Thoracic aorta (tissue), 2 donors: ENCODE measurements around the gene ZNF574. TPM values are rescaled to one million over a fixed set of nuclear protein-coding genes. Genes with fewer than 3 reads are reported as not detected.

Experiments used
- ATAC-seq: fragments of 150-250 bp; one replicate; pipeline ENCODE4 v1.8.0; 2017; ENCODE audit warnings: low read depth; ENCODE audit not compliant: insufficient number of reproducible peaks, low FRiP score
- DNase-seq: peaks from one replicate; pipeline ENCODE4 v3.0.0-alpha.2; 2020; ENCODE audit warnings: low spot score
- H3K27ac ChIP-seq, 2 donors: fragments of 200-600 bp; sonication (generic); 1 replicate in 1 of 2; 2 replicates in 1 of 2; pipeline ENCODE4 v1.5.1; 2016; ENCODE audit warnings: mild to moderate bottlenecking in 2 of 2, moderate library complexity in 2 of 2
- H3K27me3 ChIP-seq: fragments of 200-600 bp; sonication (generic); replicated peaks from 2 replicates; pipeline ENCODE4 v1.6.0; 2016; ENCODE audit warnings: mild to moderate bottlenecking; ENCODE audit not compliant: insufficient read depth
- H3K36me3 ChIP-seq: fragments of 200-600 bp; sonication (generic); one replicate; pipeline ENCODE4 v1.5.1; 2016
- H3K4me1 ChIP-seq, 2 donors: fragments of 200-600 bp; sonication (generic); 1 replicate in 1 of 2; 2 replicates in 1 of 2; pipeline versions ENCODE4 v1.5.1 to v1.6.0; 2016; ENCODE audit warnings: low read depth in 2 of 2, mild to moderate bottlenecking in 1 of 2; ENCODE audit not compliant: control insufficient read depth in 1 of 2
- H3K4me3 ChIP-seq: fragments of 200-600 bp; sonication (generic); 2 replicates; pipeline ENCODE4 v1.5.1; 2016; ENCODE audit warnings: mild to moderate bottlenecking
- H3K9me3 ChIP-seq: fragments of 200-600 bp; sonication (generic); 2 replicates; pipeline ENCODE4 v1.5.1; 2016
- total RNA-seq, 2 donors: library from RNA; depleted of rRNA; stranded (reverse); fragments of >200 nt; gene quantifications; one replicate each; pipeline versions ENCODE4 v1.1.0 to v1.2.3, GENCODE V29; 2016
- TF ChIP-seq, protein P1 (sequence below): fragments of 200-600 bp; sonication (generic); IDR thresholded peaks from one replicate; pipeline ENCODE4 v1.5.1; 2019; ENCODE audit warnings: antibody characterized with exemption

The ZNF574 gene
- total RNA-seq, 2 donors from 2014 or later, result 20.4 to 24.2 TPM

DNA sequence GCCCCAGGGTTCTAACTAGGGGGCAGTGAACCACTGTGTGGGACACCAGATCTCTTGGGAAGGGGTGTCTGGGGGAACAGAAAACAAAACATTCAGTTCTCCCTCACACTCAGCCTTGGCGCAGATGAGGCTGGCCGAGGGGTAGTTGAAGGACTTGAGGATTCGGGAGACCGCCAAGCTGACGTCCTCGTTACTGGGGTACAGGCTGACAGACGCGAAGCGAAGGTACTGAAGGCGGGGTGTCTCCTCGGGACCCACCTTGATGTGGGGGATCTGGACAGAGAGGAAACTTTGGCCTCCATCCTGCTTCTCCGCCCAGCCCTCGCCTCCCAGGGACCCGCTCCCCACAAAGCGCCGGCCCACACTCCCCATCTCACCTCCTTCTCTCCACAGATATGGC lies 13.6 kb upstream of the ZNF574 start:
- H3K9me3 ChIP-seq, result no peaks in the 10 kb centered on the region
- peaks cover 19% of the 10 kb centered on the region for H3K36me3 ChIP-seq
- H3K27ac ChIP-seq, result no peak overlapping the region
- ATAC-seq, result no peak
- DNase-seq, result no peak
- H3K4me3 ChIP-seq, result no peak overlapping the region
- TF ChIP-seq, protein P1, sequence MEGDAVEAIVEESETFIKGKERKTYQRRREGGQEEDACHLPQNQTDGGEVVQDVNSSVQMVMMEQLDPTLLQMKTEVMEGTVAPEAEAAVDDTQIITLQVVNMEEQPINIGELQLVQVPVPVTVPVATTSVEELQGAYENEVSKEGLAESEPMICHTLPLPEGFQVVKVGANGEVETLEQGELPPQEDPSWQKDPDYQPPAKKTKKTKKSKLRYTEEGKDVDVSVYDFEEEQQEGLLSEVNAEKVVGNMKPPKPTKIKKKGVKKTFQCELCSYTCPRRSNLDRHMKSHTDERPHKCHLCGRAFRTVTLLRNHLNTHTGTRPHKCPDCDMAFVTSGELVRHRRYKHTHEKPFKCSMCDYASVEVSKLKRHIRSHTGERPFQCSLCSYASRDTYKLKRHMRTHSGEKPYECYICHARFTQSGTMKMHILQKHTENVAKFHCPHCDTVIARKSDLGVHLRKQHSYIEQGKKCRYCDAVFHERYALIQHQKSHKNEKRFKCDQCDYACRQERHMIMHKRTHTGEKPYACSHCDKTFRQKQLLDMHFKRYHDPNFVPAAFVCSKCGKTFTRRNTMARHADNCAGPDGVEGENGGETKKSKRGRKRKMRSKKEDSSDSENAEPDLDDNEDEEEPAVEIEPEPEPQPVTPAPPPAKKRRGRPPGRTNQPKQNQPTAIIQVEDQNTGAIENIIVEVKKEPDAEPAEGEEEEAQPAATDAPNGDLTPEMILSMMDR, result no peak
- H3K27me3 ChIP-seq, result no peaks in the 10 kb centered on the region
- H3K4me1 ChIP-seq, result peaks cover 0 to 8% of the 10 kb centered on the region in 2 donors

DNA sequence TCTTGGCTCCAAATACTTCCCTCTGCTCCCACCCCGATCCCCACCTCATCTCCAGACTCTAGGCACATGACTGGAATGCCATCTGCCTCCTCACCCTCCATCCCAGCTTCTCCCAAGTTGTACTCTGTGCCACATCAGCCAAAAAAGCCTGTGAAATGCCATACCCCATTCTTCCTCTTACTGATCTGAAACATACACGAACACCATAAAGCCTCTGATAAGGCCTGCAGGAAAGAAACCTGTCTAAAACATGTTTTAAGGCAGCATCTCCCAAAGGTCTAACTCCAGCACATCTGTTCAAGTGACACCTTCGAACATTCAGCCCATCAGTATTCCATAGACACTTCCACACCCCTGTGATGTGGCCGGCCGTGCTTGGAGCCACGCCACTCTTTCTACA lies 11.5 kb upstream of the ZNF574 start:
- TF ChIP-seq, protein P1, result no peak
- peaks cover 15% of the 10 kb centered on the region for H3K36me3 ChIP-seq

DNA sequence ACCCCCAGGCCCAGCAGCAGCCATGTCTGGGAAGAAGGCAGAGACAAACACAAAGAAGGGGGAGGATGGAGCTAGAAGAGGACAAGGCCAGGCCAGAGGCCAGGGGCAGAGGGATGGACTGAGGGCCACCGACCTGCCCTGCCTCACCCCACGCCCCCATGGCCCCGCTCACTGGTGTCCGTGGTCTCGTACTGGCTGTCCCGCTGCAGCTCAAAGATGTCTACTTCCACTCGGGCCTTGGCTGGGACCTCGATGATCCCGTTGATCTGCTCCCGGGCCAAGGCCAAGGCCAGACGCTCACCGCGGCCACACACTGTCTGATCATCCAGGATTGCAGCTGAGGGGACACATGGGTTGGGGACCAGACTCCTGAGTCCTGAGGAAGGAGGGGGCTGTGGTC lies 10.9 kb upstream of the ZNF574 start:
- TF ChIP-seq, protein P1, result no peak
- H3K36me3 ChIP-seq, result peaks cover 13% of the 10 kb centered on the region
- ATAC-seq (no peak), DNase-seq (no peak)
- no peaks in the 10 kb centered on the region for H3K27me3 ChIP-seq
- H3K4me1 ChIP-seq, result peaks cover 3 to 14% of the 10 kb centered on the region in 2 donors
- no peak overlapping the region for H3K27ac ChIP-seq
- no peaks in the 10 kb centered on the region for H3K9me3 ChIP-seq
- H3K4me3 ChIP-seq, result no peak overlapping the region

More for the DNA sequence above, 11.5 kb upstream of the ZNF574 start:
- H3K27ac ChIP-seq, result no peak overlapping the region
- no peaks in the 10 kb centered on the region for H3K27me3 ChIP-seq
- ATAC-seq, result no peak
- no peaks in the 10 kb centered on the region for H3K9me3 ChIP-seq
- H3K4me3 ChIP-seq, result no peak overlapping the region
- no peak for DNase-seq
- peaks cover 3 to 8% of the 10 kb centered on the region in 2 donors for H3K4me1 ChIP-seq

DNA sequence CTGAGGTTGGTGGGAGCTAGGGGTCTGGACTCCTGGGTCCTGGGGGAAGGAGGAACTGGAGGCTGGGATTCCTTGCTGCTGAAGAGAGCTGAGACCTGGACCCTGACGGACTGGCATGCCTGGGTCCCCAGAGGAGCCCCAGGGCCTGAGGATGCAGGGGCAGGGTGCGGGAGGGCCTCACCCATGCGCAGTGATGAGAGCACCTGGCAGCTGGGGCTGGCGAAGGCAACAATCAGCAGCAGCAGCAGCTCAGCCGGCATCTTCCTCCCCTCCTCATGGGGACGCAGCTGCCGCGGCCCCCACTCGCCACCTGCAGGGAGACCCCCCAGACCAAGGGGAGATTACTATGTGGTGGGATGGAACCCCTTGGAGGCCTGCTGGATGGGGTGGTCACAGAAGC lies 10.5 kb upstream of the ZNF574 start:
- H3K27ac ChIP-seq, result no peak overlapping the region
- TF ChIP-seq, protein P1, result no peak
- H3K27me3 ChIP-seq, result no peaks in the 10 kb centered on the region
- no peaks in the 10 kb centered on the region for H3K9me3 ChIP-seq
- peaks cover 13% of the 10 kb centered on the region for H3K36me3 ChIP-seq
- no peak for DNase-seq
- ATAC-seq, result no peak
- H3K4me1 ChIP-seq, result peaks cover 6 to 19% of the 10 kb centered on the region in 2 donors
- no peak overlapping the region for H3K4me3 ChIP-seq

DNA sequence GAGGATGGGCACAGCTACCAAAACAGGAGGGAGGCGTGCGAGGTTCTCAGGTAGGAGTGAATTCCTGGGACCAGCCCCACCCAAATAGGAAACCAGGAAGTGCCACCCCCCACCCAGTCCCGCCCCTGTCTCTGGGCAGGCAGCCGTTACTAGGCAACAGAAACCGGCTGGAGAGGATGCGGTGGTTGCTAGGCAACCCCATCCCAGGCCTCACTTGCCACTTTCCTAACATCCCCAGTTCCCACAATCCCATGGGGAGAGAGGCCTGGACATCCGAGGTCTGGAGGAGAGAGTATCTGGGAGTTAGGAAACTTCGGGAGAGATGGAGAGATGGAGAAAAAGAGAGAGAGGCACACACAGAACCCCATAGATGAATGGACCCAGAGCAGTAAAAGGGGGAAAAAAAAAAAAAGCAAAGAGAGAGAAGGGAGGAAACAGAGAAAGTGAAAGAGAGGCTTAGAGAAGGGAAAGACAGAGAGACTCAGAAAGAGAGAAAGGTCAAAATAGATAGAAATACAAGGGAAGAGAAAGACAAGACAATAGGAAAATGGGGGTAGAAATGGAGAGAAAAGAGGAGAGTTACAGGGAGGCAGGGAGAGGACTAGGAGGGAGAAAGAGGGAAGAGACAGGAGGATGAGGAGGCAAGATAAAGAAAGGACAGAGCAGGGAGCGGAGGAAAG lies 9.8 kb upstream of the ZNF574 start:
- no peak overlapping the region for H3K27ac ChIP-seq
- peaks cover 13% of the 10 kb centered on the region for H3K36me3 ChIP-seq
- ATAC-seq (no peak), DNase-seq (no peak)
- H3K4me1 ChIP-seq, result peaks cover 7 to 23% of the 10 kb centered on the region in 2 donors
- TF ChIP-seq, protein P1, result no peak
- H3K27me3 ChIP-seq, result no peaks in the 10 kb centered on the region
- no peaks in the 10 kb centered on the region for H3K9me3 ChIP-seq
- no peak overlapping the region for H3K4me3 ChIP-seq
